Transverse colon (tissue), 4 donors: ENCODE data around the gene SBF2.

Source experiments
- CTCF ChIP-seq, 5 experiments: fragments of 200-600 bp in 3 of 5; fragments of 450-650 bp in 2 of 5; sonication (generic) in 3 of 5; IDR thresholded peaks; 1 replicate in 2 of 5; 2 replicates in 3 of 5; pipeline ENCODE4 v1.5.1; 2016 to 2017; ENCODE audit warnings: antibody characterized with exemption in 5 of 5, inconsistent platforms in 3 of 5, mild to moderate bottlenecking in 2 of 5, moderate library complexity in 1 of 5
- POLR2A ChIP-seq: fragments of 450-650 bp; IDR thresholded peaks from one replicate; pipeline ENCODE4 v1.6.1; 2016; ENCODE audit warnings: antibody characterized with exemption, mild to moderate bottlenecking, moderate library complexity
- POLR2AphosphoS5 ChIP-seq, 3 donors: sonication (generic); formaldehyde crosslinking; IDR thresholded peaks; one replicate each; pipeline ENCODE4 v1.6.1; 2016; ENCODE audit warnings: antibody characterized with exemption in 3 of 3

- TF ChIP-seq POLR2A (no peak), CTCF (IDR thresholded peaks at IDR 0.05) (no peak), POLR2AphosphoS5 (IDR thresholded peaks at IDR 0.05) (no peak)
These were observed 352.0 kb downstream of the SBF2 start for GRCh38 chr11:9941991-9942390.
